HG03108 (cell line): Measurements from ENCODE around the gene EIF6.

Experiments
- ATAC-seq: cut with Tn5 transposase; IDR thresholded peaks from one replicate; pipeline ENCODE4 v1.9.1; 2021; ENCODE audit warnings: moderate library complexity; ENCODE audit not compliant: unreplicated experiment

EIF6 gene

DNA sequence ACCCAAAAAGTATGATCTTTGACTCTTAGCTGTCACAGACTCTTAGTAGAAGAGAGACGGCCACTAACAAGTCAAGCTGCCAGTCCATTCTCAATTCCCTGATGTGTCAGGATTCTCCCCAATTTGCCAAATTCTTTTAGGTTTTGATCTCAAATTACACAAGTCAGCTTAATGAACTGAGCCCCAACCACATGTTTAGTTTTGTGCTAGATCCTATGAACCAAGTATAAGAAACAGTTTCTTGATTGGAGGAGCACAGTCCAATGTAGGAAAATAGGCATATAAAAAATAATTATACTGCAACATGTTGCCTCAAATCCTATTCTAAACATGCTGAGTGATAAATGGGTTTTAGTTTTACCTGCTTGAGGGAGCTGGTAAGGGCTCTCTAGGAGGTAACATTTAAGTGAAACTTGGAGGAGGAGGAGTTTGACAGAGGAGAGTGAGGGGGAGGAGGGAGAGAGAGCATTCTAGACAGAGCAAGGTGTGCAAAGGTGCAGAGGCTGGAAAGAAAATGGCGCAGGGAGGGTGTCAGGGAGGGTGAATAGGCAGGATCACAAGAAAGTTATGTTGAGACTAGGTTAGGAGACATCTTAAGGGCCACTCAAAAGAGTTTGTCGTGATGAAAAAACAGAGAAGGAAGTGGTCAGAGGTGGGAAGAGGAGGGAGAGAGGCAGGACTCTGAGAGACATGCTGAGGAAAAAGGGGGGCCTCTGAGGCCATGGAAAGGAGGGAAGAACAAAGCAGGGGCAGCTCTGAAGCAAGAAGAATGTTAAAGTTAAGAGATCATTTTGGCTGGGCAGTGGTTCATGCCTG lies 30.5 kb upstream of the EIF6 start:
- ATAC-seq: no peak

DNA sequence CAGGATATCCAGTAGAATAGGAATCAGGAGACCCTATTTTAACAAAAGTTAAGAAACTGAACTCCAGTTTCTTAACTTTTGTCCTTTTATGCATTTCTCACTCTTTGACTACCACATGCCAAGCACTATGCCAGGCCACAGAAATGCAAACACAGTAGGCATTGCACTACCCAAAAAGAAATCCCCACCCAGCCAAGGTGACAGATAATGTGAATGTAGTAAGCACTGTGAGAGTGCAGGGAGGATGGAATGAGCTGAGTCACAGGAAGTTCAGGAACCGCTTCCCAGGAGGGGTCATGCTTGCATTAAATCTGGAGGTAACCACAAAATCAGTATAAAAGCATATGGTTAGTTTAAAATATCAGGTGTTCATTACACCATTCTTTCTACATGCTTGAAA lies 27.7 kb upstream of the EIF6 start:
- no peak for ATAC-seq

DNA sequence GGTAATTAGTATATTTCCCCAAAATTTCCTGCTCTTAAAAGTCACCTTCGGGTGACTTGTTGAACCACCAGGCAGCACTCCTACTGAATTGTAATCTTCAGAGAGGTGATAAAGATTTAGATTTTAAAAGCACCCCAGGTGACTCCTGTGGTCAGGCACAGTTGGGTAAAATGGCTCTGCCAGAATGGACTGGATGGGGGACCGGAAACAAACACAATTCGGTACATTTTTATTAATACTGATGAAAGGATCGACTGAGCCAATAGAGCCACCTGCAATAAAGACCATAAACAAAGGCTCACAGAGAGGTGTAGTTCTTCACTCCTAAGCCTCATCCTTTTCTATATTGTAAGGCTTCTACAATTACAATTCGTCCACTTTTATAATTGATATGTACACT lies 27.2 kb upstream of the EIF6 start:
- no peak for ATAC-seq

DNA sequence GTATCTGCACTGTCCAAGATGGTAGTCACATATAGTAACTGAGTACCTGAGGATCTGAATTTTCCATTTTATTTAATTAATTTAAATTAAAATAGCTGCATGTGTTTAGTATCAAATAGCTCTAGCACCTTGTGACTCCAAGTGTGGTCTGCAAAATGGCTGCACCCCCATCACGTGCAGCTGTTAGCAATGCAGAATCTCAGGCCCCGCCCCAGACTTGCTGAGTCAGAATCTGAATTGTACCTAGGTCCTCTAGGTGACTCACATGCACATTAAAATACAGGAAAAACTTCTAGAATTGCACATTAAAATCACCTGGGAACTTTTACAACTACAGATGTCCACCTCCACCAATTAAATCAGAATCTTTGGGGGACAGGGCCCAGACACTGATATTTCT lies 26.8 kb upstream of the EIF6 start:
- no peak for ATAC-seq

DNA sequence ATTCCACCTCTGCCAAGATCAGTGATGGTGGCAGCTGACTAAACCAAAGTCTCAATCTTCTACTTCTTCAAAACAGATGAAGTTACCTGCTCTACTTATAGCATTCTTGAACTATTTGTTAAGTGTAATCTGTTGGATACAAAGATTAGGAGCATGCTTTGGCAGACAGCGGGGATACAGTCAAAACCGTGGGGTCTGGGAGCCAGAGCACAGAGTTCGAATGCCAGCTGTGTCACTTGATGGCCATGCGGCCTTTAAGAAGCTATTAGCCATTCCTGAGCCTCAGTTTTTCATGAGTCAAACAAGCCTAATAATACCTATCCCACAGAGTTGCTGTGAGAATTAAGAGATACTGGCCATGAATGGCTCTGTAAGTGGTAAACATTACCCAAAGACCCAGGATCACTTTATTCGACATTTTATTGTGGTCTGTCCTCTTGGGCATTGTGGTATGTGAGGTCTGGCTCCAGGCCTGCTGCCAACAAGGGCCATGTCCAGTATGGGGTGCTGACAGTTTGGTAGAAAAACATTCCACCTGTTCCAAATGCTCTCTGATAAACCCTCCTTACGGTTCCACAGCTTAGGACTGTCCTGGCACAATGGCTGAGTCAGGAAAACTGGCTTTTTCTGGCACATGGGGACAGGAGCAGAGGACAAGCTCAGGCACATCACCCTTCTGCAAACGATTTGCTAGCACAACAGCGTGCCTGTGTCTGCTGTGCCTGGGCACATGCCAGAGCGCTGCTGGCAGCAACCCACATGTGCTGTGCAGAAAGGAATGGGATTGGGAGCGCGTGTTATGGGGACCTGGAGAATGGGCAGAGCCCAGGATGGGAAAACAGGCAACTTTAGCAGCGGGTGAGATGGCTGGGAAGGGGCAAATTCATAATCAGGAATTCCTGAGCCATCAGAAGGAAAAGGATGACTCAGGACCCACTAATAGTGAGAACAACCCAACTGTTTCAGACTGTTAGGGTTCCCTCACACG lies 23.4 kb upstream of the EIF6 start:
- ATAC-seq: no peak

DNA sequence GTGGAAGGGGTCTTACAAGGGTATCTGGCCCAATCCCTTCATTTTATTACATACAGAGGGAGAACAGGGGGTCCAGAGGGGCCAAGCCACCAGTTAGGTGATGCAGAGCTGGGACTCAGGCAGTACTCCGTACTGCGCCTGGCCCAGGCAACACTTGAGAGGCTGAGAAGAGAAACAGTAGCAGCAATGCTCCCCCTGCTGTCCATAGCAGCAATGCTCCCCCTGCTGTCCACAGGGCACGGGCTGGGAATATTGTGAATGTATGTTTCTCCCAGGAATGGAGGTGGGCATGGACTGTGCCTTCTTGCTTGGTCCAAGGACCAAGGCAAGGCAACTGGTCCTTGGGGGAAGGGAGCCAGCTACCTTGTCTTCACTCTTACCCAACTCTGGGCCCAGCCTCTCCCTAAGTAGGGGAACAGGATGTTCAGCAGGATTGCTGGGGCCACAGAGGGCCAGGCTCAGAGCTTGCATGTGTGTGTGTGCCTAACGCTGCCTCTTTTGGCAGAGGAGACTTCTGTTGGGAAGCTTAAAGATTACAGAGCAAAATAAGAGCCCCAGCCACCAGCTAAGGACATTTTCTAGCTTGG lies 22.5 kb upstream of the EIF6 start:
- ATAC-seq: no peak

DNA sequence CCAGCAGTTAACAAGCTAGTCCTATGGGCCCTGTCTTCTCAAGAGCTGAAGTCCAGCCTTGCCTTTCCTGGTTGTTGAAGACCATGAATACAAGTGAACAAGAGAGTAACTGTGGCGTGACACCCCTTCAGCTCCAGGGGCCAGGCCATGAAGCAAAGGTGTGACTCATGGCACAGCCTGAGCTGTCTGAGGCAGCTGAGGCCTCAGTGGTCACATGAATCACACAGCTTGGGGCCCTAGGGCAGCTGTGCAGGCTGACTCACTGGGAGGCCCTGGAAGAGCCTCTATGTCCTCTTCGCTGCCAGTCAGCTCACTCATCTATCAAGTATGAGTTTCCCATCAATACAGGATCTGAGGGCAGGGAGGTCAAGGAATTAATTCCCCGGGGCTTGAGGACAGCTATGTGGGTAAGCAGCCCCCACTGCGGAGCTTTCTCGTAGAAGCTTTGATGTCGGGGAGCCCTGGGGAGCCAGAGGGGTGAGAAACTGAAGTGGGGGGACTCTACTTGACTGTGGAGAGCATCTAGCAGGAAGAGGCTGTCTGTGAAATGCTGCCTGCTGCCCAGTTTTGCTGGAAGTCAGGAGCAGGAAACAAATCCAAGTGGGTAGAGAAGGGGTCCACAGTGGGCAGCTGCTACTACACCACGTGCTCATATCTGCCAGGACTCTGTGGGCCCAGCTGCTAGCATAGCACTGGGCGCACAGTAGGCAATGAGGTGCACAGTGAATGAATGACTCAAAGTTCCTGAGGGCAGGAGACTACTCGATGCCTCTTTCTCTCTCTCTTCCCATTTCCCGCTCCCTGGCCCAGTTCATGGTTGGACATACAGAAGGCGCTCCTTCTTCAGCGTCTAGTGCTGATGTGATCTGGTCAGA lies 21.3 kb upstream of the EIF6 start:
- no peak for ATAC-seq

DNA sequence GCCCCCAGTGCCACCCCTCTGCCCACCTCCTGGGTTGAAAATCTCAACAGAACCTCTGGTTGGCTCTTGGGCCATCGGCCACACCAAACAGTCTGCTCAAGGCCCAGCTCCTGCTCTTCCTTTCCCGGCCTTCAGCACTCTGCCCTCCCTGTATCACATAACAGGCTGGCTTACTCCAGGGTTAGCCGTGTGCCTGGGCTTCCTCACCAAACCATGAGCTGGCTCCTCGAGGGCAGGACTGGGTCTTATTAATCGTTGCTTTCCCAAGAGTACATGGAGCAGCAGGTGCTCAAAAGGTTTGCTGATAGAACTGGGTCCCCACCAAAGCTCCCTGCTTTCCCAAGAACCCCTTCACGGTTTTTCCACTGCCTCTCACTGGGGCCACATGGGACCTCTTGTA lies 20.4 kb upstream of the EIF6 start:
- no peak for ATAC-seq

DNA sequence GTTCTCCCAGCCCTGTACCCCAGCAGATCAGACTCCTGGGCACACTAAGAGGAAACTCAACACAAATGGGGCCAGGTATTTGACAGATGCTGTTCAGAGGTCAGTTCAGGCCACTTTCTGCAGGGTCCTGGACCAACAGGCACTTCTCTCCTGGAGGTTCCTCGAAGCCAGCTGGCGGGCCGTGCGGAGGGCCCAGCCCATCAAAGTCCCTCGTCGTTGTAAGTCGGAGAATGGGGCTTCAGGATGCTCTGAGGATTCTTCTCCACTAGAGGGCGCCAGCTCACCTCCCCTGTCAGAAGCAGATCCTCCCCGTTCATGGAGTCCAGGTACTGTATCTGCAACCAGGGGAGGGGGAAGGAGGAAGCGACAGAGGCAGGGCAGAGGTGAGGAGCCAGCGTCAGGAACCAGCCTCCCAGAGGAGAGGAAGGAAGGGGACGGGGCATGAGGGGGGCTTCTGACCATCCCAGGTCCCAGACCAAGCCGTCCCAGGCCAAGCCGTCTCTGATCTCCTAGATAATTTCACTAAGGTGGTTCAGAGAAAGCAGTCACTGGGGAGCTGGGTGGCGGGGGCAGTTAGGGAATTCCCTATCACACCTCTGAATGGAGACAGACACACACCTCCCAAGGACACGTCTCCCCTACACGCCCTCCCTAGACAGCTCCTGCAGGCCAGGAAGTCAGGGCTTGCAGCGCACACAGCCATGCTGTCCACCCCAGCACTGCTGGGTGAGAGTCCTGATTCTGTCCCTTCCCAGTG lies 19.3 kb upstream of the EIF6 start:
- ATAC-seq: peak; percentile 49

DNA sequence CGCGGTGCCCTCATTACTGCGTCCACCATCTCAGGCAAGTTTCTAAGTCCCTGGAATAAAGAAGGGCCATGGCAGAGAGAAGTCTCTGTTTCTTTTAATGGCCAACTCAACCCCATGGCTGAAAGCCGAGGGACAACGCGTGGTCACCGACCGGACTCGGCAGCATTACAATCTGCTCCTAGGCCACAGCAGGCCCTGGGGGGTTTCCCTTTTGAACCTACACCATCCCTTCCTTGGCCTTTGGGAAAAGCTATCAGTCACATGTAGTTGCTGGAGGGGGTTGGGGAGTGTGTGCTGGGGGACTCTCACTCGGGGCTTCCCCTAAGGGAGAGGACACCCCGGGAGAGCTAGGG lies 18.8 kb upstream of the EIF6 start:
- ATAC-seq: no peak

DNA sequence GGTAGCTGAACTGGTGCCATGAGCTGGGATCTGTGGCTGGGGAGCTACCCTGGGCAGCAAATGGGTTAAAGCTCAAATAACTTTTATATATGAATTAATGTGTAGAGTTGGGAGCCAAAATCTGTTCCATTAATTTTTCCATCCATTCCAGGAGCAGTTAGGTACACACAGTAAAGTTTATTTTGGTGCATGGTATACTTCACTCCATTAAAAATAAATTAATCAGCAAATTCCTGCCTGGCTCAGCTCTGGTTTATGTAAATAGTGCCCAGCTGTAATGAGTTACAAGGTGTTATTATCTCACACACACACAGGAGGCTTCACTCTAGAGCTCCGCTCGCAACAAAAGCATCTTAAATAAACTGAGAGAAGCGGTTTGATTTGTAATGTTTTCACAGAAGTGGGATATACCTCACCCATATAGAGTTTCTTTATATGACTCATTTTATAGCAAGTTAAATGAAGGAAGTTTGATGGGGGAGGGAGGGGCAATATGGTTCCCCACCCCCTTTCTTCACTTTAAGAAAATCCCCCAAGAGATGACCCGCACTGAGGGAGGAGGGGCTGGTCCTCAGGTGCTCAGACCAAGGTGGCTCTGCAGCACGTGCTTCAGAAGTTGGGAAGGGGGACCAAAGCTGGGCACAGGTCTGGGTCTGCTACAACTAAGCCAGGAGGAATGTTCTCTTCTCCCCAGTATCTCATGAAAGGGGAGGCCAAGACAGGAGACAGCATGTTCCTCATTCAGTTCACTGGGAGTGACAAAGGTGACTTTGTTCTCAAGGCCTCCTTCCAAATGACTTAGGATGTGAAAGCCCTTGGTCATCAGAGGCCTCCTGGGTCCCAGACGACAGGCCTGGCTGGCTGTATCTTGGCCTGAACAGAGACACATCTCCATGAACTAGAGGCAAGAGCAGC lies 18.1 kb upstream of the EIF6 start:
- no peak for ATAC-seq

DNA sequence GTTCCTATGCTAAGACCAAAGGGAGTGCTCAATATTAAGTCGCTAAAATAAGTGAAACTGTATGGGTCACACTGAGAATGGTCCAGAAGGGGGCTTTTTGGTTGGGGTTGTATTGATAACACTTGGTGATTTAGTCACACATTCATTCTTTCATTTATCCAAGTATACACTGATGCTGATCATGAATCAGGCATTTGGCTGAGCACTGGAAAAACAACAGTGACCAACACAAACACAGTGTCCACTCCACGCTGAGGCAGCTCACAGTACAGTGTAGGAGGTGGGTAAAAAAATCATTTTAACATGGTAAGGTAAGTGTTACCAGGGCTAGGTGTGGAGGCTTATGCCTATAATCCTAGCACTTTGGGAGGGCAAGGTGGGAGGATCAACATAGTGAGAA lies 16.9 kb upstream of the EIF6 start:
- ATAC-seq: no peak

DNA sequence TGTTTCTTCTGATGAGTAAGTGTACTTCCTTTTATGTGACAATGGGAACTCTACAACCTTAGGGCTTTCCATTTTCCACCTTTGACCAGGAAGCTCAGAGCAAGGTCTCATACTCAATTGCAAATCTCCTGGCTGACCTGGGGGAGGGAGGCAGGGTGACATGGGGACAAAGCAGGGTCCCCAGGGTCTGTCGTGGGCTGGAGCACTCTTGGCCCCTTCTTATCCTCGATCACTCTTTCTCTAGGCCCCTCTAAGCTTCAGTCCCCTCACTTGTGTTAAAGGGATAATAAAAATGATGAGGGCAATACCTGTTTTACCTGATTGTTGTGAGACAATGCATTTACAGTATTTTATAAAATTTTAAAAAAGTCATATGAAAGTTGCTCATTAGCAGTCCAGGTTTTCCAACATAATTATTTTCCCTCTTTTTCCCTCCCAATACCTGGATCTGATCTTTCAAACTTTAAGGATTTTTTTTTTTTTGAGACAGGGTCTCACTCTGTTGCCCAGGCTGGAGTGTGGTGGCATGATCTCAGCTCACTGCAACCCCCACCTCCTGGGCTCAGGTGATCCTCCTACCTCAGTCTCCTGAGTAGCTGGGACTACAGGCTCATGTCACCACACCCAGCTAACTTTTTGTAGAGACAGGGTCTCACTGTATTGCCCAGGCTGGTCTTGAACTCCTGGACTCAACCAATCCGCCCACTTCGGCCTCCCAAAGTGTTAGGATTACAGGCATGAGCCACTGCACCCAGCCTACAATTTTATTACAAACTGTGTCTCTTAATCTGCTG lies 16.1 kb upstream of the EIF6 start:
- ATAC-seq: no peak

DNA sequence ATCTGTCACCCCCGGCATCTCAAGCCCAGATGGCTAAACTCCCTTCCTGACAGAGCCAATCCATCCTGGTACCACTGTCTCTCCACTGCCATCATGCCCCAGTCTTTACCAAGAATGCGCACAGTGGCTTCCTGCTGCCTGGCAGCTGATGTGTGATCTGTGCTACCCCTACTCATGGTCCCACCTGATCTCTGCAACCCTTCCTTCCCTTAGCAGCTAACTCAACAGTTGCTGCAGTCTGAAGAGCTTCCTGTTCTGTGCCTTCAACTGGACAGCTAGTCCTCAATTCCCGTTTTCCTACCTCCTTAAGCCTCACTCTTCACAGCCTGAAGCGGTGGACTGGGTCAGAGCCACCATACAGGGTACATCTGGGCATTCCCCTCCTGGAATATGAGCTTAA lies 15.2 kb upstream of the EIF6 start:
- no peak for ATAC-seq

DNA sequence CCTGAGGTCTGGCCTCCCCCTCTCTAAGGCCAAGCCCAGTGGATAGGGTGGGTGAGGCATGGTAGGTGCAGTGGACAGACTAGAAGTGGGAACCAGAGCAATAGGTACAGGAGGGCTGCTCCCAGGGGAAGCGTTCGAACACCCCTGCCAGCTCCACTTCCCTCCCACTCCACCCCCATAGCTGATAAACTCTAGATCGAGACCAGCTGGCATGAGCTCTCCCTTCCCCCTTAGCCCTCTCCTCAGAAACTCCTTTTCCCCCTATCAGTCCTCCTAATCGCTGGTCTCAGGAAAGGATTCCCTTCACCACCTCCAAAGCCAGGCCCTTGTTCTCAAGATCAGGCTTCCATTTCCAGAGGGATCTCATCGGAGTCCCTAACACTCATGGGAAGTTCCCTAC lies 13.7 kb upstream of the EIF6 start:
- no peak for ATAC-seq

DNA sequence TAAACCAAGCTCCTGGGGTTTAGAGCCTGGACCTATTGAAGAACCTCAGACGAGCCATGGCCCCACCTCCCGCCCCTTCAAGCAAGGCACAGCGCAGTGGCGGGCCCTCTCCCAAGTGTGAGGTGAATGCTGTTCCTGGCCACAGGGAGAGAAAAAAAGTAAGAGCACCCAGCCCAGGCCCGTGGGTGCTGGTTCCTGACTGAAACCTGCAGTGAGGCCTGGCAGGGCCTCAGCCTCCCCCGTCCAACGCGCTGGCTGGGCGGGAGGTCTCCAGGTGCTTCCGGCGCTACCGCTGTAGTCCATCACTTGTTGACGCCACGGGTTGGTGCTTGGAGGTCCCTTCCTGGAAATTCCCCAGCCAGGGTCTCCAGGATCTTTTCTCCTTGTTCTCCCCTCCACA lies 13.2 kb upstream of the EIF6 start:
- ATAC-seq: no peak

DNA sequence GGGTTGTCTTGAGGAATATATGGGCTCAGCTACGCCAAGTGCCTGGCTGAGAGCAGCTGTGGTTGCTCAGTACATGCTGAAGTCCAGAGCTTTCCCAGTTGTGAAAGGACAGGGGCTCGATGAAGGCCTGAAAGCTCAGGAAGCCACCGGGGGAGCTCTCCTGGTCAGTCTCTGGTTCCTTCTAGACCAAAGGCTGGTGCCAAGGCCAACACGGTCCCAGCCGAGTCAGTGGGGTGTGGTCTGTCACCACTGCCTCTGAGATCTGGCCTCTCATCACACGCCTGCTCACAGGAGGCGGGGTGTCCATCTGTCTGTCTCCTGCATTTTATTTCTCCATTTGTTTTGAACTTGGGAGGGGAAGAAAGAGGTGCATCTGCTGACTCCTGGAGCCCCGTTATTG lies 12.6 kb upstream of the EIF6 start:
- no peak for ATAC-seq

DNA sequence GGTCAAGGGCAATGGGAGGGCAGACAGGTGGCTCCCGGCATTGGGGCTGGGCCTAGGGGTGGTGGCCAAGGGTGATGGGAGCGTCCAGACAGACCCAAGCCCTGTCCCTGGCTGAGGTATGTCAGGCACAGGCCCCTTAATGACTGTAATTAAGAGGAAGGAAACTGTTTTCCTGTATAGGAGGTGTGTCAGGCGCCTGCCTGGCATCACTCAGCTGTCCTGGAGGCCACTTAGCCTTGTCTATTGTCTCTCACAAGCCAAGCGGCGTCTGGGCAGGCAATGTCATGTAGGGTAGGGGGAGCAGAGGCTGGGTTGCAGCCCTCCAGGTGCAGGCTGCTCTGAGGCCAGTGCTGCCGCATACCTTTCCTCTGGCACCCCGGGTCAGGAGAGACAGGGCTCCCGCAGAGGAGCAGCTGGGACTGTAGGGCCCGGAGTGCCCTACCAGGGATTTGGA lies 11.6 kb upstream of the EIF6 start:
- no peak for ATAC-seq
